ENCODE data around the gene TYROBP.
"Not testable (repeated sequence)": the region's sequence is repeated elsewhere in the genome, so short reads cannot be mapped to it uniquely, and the experiment has no call there.

The TYROBP gene

GRCh38 chr19:35908010-35908441 is at the start of gene TYROBP:
TYROBP (minus strand) TSS chr19:35908295; CDS start chr19:35908228, 67 bp downstream.
- DNase-seq: no peak

- not testable (repeated sequence) for DNase-seq
These were observed 49.3 kb upstream of the TYROBP start for GRCh38 chr19:35957411-35957810.

- DNase-seq: no peak
These were observed 48.0 kb upstream of the TYROBP start for GRCh38 chr19:35955881-35956634.

GRCh38 chr19:35949131-35949530 is 41.0 kb upstream of the TYROBP start:
- no peak for DNase-seq

GRCh38 chr19:35946203-35946602 is 38.1 kb upstream of the TYROBP start:
- DNase-seq: no peak

- no peak for DNase-seq
These were observed 37.2 kb upstream of the TYROBP start for GRCh38 chr19:35945121-35945790.

GRCh38 chr19:35944556-35944955 is 36.5 kb upstream of the TYROBP start:
- DNase-seq: no peak

- DNase-seq: no peak
These were observed 35.5 kb upstream of the TYROBP start for GRCh38 chr19:35943321-35944301.

- DNase-seq: no peak
These were observed 34.1 kb upstream of the TYROBP start for GRCh38 chr19:35942235-35942634.

- no peak for DNase-seq
These were observed 32.7 kb upstream of the TYROBP start for GRCh38 chr19:35940839-35941238.

- DNase-seq: no peak
These were observed 32.1 kb upstream of the TYROBP start for GRCh38 chr19:35940078-35940775.

GRCh38 chr19:35939307-35940077 is 31.4 kb upstream of the TYROBP start:
- DNase-seq: no peak

GRCh38 chr19:35938282-35939224 is 30.5 kb upstream of the TYROBP start:
- no peak for DNase-seq

GRCh38 chr19:35937345-35938281 is 29.5 kb upstream of the TYROBP start:
- DNase-seq: peak; percentile 21

GRCh38 chr19:35936738-35937268 is 28.7 kb upstream of the TYROBP start:
- DNase-seq: no peak

GRCh38 chr19:35935911-35936737 is 28.0 kb upstream of the TYROBP start, which contains the start of gene LRFN3:
LRFN3 (plus strand) TSS chr19:35936374; CDS start chr19:35939426, 3,052 bp downstream.
- peak; percentile 78 for DNase-seq

- DNase-seq: no peak
These were observed 24.3 kb upstream of the TYROBP start for GRCh38 chr19:35932291-35932936.

- no peak for DNase-seq
These were observed 23.7 kb upstream of the TYROBP start for GRCh38 chr19:35931874-35932202.
